Measurements from ENCODE around the gene TPSAB1.

GRCh38 chr16:1281517-1281916 is 41.0 kb downstream of the TPSAB1 start:
- TF ChIP-seq CTCF (IDR thresholded peaks at IDR 0.05; ENCODE audit: insufficient read depth, low read length), result no peak
- no peak for TF ChIP-seq POLR2AphosphoS5 (IDR thresholded peaks at IDR 0.05; ENCODE audit: low read depth)

All from HL-60 (cell line).